HG03103 (cell line): ENCODE measurements around the gene GULP1.
"Not testable (repeated sequence)": the region's sequence is repeated elsewhere in the genome, so short reads cannot be mapped to it uniquely, and the experiment has no call there.

Experiments
- ATAC-seq: cut with Tn5 transposase; IDR thresholded peaks from one replicate; pipeline ENCODE4 v1.9.1; 2021; ENCODE audit warnings: low read depth; ENCODE audit not compliant: unreplicated experiment

GULP1 gene

DNA sequence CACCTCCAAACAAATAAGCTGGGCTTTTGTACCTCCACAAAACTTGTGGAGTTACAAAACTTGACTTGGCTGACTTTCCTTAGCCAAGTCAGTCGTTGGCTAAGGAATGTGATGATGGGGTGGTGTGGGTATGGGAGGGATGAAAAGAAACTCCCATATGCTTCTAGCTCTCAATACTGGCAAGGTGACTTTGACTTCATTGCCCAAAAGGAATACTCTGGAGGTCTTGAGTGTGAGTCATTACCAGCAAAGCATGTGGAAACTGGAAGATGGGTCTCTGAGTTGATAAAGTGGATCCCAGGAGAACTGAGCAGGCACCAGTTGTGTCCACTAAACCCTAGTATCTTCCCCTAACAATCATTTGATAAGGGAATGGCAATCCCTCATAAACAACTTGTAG is 226.7 kb downstream of the GULP1 start:
- ATAC-seq = no peak

DNA sequence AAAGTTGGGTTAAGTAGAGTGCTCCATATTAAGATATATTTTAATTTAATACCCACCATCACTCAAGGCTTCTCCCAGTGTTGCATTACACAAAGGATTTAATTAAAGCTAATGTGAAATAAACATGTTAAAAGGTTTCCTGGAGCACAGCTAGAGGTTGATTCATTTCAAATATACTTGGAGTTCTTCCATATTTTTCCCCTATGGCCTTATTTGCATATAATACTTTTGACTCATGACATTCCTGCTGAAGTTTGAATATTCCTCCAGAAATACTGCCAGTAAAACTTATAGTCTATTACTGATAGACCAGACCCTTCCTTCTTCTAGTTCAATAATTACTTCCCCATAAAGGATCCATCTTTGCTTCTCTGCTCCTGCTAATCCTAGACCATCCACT is 227.5 kb downstream of the GULP1 start:
- ATAC-seq = no peak

DNA sequence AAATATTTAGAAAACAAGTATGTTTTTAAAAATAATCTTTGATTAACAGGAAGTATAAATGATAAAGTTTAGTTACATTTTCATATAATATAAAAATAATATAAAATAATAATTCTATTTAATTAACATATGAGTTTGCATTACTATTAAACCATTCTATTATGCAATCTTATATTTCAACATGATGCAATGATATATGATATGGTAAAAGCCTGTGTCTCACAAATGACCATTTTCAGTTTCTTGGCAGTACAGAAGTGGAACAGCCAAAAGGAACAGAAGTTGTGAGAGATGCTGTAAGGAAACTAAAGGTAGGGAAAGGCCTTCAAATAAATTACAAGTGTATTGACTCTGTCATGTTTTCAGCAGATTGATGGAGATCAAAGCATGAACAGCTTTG is 230.8 kb downstream of the GULP1 start:
- ATAC-seq = no peak

DNA sequence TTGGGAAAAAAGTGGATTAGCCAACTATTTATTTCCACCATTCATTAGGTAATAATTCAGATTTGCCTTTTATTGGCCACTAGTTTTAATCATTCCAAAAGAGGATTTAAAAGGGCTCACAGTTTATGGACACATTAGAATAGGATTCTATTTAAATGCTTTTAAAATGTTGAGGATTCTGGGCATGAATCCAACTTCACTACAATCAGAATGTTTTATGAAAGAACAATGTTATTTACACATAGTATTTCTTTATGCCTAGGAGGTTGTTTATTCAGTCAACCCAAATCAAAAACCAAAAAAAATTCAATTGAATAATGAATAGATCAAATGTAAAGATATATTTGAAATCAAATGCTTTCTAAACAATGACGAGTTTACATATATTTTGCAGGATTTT is 232.2 kb downstream of the GULP1 start:
- no peak for ATAC-seq

DNA sequence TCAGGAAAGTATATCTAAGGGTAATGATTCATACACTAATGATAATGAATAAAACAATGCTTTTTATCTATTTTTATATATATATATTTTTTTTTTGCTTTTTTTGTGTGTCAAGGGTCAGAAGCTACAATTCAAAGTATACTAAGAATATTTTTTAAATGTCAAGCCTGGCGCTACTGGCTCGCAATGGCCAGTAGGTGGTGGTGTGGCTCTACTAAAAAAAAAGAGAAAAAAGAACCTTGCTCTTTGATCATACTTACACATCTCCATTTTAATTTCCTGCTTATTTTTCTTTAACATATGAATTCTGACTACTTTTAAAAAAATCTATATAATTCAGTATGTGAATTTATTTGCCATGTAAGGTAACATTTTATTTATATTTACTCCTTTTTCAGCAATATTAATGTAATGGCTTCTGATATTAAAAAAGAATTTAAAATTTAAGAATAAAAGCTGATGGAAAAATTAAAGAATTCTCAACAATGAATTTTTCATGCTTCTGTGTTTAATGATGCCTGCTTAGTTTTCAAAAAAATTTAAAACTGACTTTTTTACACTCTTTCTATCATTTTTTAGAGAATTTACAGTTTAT is 232.9 kb downstream of the GULP1 start:
- peak; percentile 73 for ATAC-seq

DNA sequence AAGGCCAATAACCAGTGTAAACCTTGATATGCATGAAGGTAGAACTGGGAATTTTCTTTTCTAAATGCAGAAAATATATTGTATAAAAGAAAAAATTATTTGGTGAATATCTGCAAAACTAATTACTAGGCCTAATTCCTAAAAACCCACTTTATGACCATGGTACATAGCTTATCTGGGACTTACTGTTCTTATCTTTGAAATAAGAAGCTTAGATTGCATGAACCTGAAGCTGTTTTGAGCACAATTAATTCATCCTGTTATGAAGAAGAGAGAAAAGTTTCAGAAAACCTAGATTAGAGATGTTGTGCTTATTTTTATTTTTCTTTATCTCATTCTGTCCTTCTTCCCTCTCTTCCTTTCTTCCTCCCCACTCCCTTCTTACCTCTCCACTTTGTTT is 235.0 kb downstream of the GULP1 start:
- ATAC-seq = no peak

DNA sequence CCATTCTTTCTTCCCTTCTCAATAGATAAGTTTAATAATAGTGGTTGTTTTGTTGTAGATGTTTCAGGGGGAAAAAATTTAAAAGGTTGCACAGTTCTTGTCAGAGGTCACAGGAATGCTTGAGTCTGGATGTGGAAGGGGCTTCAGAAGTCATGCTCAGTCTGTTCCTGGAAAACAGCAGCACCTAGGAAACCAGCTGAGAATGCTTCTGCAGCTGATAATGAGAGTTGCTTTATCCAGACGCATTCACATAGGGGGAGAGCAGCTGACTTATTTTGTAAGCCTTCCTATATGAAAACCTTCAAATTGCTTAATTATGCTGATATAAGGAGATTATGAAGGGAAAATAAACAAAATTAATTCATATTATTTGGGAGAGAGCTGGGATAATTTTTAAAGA is 235.5 kb downstream of the GULP1 start:
- no peak for ATAC-seq

DNA sequence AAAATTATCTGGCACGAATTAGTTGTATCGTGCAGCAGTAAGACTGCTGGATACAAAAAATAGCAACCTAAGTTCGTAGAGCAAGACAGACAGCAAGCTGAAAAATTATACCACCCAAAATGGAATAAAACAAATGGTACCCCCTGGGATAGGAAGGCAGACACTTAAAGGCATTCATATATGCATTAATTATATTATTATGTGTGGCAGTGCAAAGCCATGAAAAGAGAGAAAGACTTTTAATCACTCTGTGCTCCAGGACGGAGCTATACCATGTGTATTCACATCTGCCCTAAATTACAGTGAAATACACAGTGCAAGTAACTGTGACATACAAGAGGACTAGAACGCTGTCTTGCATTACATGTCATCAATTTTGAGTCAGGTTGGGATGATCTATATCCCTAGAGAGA is 235.9 kb downstream of the GULP1 start:
- ATAC-seq = no peak

DNA sequence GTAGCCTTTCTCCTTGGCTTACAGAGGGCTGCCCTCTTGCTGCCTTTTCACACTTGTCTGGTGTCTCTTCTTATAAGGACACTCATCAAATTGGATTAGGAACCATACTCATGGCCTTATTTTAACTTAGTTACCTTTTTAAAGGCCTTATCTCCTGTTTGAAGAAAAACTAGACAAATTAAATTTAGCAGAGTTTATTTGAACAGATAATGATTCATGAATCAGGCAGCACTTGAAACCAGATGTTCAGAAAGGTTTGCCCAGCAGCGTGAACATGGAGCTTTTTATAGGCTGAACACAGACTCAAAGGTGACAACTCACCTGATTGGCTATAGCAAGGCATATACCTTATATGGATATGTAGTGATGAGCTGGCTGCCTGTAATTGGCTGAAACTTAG is 238.0 kb downstream of the GULP1 start:
- no peak for ATAC-seq

DNA sequence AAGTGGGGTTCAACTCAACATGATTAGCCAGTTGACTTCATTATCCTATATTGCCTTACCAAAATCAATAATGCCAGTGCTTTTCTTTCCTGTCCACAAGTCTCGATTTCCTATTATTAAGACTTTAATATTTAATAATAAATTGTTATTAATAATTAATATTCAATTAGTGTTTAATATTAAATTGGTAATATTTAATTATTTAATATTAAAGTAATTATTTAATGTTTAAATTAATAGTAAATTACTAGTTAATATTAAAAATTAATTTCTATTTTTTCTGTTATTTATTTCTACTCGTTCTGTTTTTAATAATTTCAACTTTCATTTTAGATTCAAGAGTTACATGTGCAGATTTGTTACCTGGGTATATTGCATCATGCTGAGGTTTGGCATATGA is 243.2 kb downstream of the GULP1 start:
- ATAC-seq = no peak

DNA sequence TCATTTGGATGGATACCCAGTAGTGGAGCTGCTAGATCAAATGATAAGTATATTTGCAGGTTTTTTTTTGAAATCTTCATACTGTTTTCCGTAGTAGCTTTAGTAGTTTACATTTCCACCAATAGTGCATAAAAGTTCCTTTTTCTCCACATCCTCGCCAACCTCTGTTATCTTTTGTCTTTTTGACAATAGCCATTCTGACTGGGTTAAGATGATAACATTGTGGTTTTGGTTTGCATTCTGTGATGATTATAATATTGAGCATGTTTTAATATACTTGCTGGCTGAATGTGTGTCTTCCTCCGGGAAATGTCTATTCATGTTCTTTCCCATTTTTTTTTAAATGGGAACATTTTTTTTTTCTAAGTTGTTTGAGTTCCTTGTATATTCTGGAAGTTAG is 260.0 kb downstream of the GULP1 start:
- ATAC-seq = no peak

DNA sequence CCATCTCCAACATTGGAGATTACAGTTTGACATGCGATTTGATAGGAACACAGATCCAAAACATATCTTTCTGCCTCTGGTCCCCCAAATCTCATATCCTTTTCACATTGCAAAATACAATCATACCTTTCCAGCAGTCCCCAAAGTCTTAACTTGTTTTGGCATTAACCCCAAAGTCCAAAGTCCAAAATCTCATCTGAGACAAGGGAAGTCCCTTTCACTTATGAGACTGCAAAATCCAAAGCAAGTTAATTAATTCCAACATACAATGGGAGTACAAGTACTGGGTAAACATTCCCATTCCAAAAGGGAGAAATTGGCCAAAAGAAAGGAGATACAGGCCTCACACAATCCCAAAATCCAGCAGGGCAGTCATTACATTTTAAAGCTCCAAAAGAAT is 265.4 kb downstream of the GULP1 start:
- ATAC-seq = no peak

DNA sequence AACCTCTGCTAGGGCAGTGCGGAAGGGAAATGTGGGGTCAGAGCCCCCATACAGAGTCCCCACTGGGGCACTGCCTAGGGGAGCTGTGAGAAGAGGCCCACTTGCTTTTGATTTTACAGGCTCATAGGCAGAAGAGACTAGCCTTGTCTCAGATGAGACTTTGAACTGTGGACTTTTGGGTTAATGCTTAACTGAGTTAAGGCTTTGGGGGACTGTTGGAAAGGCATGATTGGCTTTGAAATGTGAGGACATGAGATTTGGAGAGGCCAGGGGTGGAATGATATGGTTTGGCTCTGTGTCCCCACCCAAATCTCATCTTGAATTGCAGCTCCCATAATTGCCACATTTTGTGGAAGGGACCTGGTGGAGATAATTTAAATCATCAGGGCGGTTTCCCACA is 267.8 kb downstream of the GULP1 start:
- not testable (repeated sequence) for ATAC-seq

DNA sequence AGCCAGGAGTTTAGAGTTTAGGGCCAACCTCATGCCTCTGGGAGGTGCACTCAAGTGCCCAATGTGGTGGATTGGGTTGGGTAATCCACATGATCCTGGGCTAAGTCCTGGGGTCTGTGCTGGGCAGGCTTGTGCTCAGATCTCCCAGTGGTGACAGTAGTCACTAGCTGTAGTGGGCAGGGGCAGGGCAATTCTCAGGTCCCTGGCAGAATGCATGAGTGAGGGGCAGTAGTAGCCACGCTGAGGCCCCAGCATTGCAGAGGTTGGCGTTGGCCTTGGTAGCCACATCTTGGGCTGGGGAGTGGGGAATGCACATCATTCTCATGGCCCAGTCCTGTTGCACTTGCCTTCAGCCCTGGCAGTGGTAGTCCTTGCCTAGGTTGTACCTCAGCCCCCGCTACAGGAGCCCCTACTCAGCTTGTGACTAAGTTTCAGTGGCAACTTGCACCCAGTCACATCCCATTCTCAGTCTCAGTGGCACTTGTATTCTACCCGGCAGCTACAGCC is 269.9 kb downstream of the GULP1 start:
- ATAC-seq = no peak

DNA sequence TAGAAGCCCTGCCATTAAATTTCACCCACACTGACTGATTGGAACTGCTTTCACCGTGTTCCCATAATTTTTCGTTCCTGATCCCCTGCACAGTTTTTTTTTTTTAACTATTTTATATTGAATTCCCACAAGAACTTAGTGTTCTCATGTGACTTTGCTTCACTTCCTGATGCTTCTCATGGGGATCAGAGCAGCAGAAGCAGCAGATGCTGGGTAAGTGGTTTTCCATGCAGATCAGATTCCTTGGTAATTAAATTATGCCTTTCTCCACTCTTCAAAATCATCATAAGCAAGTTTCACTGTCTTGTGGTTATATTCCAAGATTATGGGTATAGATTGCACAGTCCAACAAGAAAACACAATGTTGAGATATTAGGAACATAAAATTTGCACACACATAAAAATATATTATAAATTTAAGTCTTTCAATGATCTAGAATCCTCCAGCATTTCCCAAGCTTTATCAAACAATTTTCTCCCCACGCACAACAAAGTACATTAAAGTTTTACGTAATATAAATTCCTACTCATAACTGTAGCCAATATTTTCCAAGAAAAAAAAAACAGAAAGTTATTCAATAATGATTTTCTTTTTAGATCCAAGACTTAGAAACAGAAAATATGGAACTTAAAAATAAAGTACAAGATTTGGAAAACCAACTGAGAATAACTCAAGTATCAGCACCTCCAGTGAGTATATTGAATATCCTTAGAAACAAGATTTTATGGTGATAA is 277.9 kb downstream of the GULP1 start:
- ATAC-seq = no peak

DNA sequence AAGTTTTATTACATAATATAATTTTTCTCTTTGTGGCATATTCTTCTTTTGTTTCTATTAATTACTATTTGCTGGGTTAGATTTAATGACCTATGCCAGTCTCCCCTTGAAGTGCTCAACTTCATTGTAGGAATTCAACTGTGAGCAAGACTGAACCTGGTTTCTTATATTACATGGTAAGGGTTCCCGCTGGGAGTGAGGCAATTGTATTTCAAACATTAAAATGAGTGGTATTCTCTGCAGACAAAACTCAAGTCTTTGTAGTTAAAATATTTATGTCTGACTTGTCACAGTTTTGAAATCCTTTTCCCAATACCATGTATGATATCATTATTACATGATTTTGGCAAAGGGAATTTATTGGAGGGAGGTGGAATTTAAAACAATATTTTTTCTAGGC is 278.7 kb downstream of the GULP1 start:
- no peak for ATAC-seq

DNA sequence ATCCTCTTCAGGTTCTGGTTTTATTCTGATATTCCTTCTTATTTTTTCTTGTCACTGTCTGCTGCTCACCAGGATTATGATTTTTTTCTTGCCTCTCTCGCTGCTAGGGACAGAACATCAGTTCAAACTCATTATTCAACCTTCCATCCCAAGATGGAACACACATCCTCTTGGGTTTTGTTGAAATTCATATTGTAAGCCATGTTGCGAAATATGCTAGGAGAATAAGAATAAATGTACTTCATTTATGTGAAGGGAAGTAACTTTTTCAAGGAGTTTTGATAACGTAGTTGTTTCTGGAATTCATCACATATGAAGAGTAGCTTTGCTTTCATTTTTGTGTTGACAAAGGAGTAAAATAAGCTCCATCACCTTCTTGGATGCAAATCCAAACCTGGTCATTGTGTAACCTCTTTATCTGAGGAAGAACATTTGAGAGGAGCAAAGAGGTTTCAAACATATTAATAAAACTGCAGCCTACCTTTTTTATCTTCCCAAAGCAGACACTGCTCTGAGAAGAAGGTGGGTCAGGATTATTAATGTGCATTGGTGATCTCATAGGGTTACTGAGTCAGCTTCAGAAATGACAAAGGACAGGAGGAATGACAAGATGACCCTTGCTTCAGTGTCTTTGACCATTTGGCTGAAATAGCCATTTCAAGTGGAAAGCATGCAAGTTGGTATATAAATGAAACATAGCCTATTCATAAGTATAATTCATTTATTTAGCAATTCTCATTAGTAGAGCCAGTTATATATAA is 280.0 kb downstream of the GULP1 start:
- no peak for ATAC-seq

DNA sequence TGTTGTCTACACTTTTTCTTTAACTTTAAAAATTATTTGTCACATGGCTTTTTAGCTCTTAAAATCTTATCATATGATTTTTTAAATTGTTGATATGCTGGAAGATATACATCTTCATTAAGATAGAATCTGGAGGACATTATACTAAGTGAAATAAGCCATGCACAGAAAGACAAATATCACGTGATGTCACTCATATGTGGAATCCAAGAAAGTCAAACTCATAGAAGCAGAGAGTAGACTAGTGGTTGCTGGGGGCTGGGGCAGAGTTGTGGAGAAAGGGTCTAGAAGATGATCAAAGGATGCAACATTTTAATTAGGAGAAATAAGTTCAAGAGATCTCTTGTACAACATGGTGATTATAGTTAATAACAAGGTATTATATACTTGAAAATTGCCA is 280.9 kb downstream of the GULP1 start:
- no peak for ATAC-seq

DNA sequence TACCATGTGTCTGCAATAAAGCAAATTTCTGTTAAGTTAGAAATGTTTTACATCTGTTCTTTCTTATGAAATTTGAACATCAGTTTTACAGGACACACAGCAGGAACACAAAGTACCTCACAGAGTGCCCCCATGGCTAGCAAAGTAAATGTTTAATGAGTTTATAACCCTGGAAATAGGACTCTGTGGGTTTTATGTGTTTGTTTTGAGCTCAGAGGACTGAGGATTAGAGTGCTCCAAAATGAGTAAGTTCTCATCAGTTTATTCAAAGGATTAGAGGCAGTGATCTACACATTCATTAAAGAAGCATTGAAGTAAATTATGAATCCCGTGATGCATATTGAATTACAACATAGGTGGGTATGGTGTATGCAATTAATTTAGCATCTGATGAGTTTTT is 281.8 kb downstream of the GULP1 start:
- no peak for ATAC-seq

DNA sequence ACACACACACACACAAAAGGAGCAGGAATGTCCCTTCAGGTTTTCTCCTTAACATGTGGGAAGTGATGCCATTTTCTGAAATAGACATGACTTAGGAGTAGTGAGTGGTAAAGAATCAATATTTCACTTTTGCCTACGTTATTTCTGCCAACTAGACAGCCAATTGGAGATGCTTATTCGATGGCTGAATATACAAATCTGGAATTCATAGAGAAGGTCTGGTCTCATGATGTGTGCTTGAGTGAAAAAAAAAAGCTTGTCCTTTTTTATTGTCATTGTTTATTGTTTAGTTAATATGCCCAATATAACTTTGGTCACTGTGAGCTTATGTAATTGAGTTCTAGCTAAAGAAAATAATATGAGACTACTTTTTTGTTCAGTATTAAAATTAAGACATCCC is 284.3 kb downstream of the GULP1 start:
- ATAC-seq = no peak

DNA sequence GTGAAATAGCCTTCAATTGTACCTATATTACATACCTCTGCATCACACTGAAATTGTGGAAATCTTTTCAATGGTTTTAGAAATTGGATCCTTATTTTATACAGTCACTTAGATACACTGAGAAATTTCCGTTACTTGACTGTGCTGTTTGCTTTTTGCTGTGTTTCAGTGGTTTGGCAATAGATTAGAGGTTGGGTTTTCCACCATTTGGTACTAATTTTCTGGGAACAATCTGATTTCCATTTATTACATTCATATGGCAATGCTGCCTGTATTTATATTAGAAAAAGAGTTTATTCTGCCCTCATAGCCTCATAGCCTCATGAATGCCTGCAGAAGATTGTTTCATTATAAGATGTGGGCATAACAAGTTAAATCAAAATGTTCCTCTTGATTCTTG is 285.0 kb downstream of the GULP1 start:
- no peak for ATAC-seq

DNA sequence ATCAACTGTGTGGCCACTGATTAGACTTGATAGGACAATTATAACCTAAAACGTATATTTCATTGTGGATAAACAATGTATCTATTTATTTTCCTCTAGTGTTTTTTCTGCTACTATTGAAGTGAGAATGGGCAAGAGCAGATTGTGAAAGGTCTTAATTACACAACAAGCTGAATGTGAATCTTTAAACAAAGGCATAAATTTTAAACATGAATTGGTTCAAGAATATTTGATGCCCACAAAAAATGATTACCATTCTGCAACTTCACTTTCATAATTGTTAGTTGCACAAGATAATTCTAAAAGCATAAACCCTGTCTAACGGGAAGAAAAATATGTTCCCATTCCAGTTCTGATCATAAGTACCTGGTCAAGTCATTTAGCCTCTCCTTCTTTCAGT is 285.6 kb downstream of the GULP1 start:
- no peak for ATAC-seq
